ENCODE results near the gene KRTAP13-4.

DNA sequence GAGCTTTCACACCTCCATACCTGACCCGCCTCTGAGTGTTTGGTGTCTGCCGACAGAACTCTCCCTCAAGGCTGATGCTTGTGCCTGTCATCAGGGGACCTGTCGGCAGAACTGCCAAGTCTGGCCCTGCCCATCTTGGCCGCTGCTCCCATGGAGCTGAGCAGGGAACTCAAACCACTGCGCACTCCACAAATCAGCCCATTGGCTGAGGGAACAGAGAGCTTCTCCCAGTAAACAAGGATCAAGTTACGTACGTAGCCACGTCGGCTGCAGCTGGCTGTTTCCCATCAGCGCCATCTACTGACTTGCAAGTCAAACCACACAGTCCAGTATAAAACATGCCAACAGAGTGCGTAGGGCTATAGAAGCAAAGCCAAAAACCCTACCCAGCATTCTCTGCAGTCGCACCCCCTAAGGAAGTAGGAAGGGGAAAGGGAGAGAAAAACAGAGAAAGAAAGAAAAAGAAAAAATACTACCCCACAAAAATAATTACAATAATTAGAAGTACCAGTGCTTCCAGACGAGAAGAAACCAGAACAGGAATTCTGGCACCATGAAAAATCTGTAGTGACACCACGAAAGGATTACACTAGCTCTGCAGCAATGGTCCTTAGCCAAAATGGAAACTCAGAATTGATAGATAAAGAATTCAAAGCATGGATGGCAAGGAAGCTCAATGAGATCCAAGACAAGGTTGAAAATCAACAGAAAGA, 21.1 kb upstream of the KRTAP13-4 start:
- TF ChIP-seq, protein P1, sequence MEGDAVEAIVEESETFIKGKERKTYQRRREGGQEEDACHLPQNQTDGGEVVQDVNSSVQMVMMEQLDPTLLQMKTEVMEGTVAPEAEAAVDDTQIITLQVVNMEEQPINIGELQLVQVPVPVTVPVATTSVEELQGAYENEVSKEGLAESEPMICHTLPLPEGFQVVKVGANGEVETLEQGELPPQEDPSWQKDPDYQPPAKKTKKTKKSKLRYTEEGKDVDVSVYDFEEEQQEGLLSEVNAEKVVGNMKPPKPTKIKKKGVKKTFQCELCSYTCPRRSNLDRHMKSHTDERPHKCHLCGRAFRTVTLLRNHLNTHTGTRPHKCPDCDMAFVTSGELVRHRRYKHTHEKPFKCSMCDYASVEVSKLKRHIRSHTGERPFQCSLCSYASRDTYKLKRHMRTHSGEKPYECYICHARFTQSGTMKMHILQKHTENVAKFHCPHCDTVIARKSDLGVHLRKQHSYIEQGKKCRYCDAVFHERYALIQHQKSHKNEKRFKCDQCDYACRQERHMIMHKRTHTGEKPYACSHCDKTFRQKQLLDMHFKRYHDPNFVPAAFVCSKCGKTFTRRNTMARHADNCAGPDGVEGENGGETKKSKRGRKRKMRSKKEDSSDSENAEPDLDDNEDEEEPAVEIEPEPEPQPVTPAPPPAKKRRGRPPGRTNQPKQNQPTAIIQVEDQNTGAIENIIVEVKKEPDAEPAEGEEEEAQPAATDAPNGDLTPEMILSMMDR (IDR thresholded peaks at IDR 0.05; ENCODE audit: low read length): peak; percentile 79
- no peak for TF ChIP-seq EZH2 (IDR thresholded peaks at IDR 0.05; ENCODE audit: borderline replicate concordance, low read length)

All from OCI-LY1 (cell line).